ENCODE results near the gene IRS2.

The IRS2 gene

DNA sequence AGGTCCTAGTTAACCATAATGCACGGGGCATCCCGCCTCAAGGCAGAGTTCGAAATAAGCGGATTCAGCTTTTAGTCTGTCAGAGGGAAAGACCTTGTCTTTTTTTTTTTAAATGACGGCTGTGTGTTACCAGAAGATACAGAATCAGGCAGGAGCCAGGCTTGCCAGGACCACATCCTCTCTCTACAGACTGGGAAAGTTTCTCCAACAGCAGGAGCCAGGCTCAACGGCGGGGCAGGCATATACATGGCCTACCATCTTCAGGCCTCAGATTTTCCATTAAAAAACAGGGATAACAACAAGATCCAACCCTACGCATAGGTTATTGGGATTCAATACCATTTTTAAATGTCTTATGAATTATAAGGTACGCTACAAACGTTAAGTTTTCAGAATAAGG is 17.8 kb downstream of the IRS2 start:
- in situ Hi-C loops (cut with HindIII; ENCODE audit: low pct_ligation_motif_present, low sequenced_read_pairs) = no loop called here
- Histone ChIP-seq H3K27me3 (replicated peaks) (no peaks in the 10 kb centered on the region), H3K36me3 (replicated peaks) (peaks cover 3% of the 10 kb centered on the region), H3K4me3 (ENCODE audit: low read depth, low read length) (no peak overlapping the region), H3K27ac (no peak overlapping the region)
- no peak for DNase-seq
- TF ChIP-seq, protein P1, sequence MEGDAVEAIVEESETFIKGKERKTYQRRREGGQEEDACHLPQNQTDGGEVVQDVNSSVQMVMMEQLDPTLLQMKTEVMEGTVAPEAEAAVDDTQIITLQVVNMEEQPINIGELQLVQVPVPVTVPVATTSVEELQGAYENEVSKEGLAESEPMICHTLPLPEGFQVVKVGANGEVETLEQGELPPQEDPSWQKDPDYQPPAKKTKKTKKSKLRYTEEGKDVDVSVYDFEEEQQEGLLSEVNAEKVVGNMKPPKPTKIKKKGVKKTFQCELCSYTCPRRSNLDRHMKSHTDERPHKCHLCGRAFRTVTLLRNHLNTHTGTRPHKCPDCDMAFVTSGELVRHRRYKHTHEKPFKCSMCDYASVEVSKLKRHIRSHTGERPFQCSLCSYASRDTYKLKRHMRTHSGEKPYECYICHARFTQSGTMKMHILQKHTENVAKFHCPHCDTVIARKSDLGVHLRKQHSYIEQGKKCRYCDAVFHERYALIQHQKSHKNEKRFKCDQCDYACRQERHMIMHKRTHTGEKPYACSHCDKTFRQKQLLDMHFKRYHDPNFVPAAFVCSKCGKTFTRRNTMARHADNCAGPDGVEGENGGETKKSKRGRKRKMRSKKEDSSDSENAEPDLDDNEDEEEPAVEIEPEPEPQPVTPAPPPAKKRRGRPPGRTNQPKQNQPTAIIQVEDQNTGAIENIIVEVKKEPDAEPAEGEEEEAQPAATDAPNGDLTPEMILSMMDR (IDR thresholded peaks at IDR 0.05; ENCODE audit: low read depth, low read length, missing control alignments) = no peak

DNA sequence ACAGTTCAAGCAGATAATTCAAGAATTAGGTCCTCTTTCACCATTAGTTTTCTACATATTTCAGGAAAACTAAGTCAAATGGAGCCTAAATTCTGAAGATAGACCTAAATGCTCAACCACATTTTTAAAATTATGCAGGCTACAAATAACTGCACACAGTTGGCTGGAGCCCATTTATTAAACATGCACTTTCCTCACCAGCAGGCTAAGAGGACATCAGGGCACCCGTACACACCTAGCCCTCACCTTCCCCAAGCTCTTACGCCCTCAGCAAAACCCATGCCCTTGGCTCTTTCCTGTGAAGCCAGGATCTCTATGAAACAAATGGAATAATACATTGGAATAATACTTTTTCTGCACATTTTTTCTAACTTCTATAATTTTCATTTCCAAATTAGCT is 18.2 kb downstream of the IRS2 start:
- DNase-seq = no peak
- in situ Hi-C loops (cut with HindIII; ENCODE audit: low pct_ligation_motif_present, low sequenced_read_pairs) = no loop called here
- TF ChIP-seq, protein P1 (IDR thresholded peaks at IDR 0.05; ENCODE audit: low read depth, low read length, missing control alignments) = no peak
- no peak overlapping the region for H3K27ac ChIP-seq
- peaks cover 3% of the 10 kb centered on the region for H3K36me3 ChIP-seq (replicated peaks)
- H3K4me3 ChIP-seq (ENCODE audit: low read depth, low read length) = no peak overlapping the region
- H3K27me3 ChIP-seq (replicated peaks) = no peaks in the 10 kb centered on the region

DNA sequence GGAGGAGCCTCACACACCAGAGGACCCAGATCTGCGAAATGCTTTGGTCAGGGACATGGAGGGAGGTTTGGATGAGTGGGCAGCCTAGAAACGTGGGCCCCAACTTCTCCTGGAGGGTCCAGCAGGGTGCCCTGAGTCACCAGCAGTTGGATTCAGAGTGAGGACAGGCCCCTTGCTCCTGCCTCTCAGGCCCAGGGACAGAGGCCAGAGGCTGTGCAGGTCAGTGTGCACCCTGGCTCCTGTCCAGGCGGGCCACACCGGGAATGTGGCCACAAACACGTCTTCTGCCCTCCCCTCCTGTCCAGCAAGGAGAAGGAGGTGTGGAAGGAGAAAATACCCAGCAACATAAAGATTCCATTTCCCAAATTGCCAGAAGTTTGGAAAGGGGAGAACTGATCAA is 19.4 kb downstream of the IRS2 start:
- H3K27ac ChIP-seq = no peak overlapping the region
- no peak overlapping the region for H3K4me3 ChIP-seq (ENCODE audit: low read depth, low read length)
- DNase-seq = no peak
- no peaks in the 10 kb centered on the region for H3K27me3 ChIP-seq (replicated peaks)
- peaks cover 1% of the 10 kb centered on the region for H3K36me3 ChIP-seq (replicated peaks)
- in situ Hi-C loops (cut with HindIII; ENCODE audit: low pct_ligation_motif_present, low sequenced_read_pairs) = no loop called here
- TF ChIP-seq, protein P1 (IDR thresholded peaks at IDR 0.05; ENCODE audit: low read depth, low read length, missing control alignments) = no peak

DNA sequence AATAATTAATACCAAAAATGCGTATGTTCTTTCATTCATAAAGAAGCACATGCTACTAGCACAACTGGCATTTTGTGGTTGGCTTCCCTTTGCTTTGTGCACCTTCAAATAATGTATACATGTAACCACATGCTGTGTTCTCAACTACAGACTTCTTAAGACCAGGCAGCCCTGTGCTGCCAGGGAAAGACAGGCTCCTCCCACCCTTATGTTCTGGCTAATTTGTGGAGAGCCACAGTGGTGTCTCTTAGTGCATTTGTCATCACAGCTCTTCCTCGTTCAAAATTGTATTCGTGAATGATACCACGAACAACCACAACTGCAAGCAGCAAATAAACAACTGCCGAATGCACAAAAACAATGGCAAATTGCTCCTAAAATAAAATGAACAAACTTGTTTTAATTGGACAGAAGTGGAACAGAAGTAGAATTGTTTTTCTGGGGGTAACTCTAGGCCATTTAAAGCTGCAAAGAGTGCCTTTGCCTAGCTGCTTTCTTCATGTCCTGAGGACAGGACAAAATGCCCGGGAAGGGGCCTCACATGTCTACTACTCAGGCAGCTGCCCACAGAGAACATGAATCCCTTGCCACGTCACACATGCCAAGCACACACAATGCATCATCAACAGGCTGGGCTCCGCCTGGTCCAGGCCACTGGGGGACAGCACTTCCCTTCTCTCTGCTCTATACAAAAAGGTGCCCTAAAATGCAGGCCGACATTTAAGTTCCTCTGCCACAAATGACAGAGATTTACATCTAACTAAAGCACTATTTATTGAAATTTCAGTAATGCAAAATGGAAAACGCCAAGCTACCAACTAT is 21.7 kb downstream of the IRS2 start:
- TF ChIP-seq, protein P1 (IDR thresholded peaks at IDR 0.05; ENCODE audit: low read depth, low read length, missing control alignments) = peak; percentile 62
- DNase-seq = no peak
- Histone ChIP-seq H3K27me3 (replicated peaks) (no peaks in the 10 kb centered on the region), H3K27ac (no peak overlapping the region), H3K36me3 (replicated peaks) (no peaks in the 10 kb centered on the region), H3K4me3 (ENCODE audit: low read depth, low read length) (no peak overlapping the region)
- in situ Hi-C loops (cut with HindIII; ENCODE audit: low pct_ligation_motif_present, low sequenced_read_pairs) = no loop called here

DNA sequence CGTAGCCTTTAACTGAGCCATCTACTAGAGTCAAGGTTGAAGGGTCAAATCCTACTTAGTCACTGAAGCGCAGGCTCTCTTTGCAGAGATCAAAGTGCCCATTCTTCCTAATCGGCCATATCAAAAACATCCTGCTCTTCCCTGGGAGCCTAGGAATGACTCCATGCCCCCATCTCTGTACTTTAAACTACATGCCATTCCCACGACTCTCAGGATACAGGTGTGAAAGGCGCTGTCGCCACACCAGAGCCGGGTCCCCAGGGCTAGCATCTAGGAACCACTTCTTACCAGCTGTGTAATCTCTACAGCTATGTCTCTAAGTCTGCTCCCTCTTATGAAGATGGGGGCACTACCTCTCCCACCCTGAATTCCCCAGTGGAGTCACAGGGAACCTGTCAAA is 22.3 kb downstream of the IRS2 start:
- DNase-seq = no peak

More for the DNA sequence above, 22.3 kb downstream of the IRS2 start:
- Histone ChIP-seq H3K27me3 (replicated peaks) (no peaks in the 10 kb centered on the region), H3K4me3 (ENCODE audit: low read depth, low read length) (no peak overlapping the region), H3K36me3 (replicated peaks) (no peaks in the 10 kb centered on the region), H3K27ac (no peak overlapping the region)
- TF ChIP-seq, protein P1 (IDR thresholded peaks at IDR 0.05; ENCODE audit: low read depth, low read length, missing control alignments) = no peak
- in situ Hi-C loops (cut with HindIII; ENCODE audit: low pct_ligation_motif_present, low sequenced_read_pairs) = no loop called here

Data from brain microvascular endothelial cell (primary cell).